ENCODE data around the gene GPR37.
A peak's percentile ranks its signal among the peaks of the same experiment; 100 is the strongest.

Gene GPR37

DNA sequence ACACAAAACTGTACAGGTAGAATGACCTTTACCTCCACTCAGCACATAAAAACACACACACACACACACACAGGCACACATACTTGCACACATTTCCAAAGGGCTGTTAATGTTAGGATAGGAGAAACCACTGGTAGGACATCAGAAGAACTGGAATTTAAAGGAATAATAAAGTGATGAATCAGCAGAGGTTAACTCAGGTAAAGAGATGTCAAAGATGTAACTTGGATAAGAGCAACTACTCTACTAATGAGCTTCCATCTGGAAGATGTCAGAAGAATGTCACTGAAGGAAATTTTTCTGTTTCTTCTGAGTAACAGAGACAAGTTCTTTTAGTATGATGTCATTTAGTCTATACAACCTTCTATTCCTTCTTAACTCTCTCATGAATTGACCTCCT is 26.4 kb upstream of the GPR37 start:
- Histone ChIP-seq H3K18ac (ENCODE audit: low read length) (no peak overlapping the region), H2AK5ac (ENCODE audit: low read depth, low read length) (no peak overlapping the region), H3K36me3 (replicated peaks in 1 of 2; ENCODE audit: control insufficient read depth in 2 of 2, insufficient read depth in 2 of 2, low read length in 2 of 2) (no peaks in the 10 kb centered on the region), H2BK120ac (ENCODE audit: low read depth, low read length) (no peak overlapping the region), H3K79me1 (ENCODE audit: low read depth, low read length) (no peaks in the 10 kb centered on the region), H2BK15ac (ENCODE audit: low read length) (no peak overlapping the region), H3K4me1 (ENCODE audit: control insufficient read depth in 2 of 2, insufficient read depth in 1 of 2, low read depth in 1 of 2, low read length in 2 of 2) (no peaks in the 10 kb centered on the region), H4K8ac (ENCODE audit: low read depth, low read length) (no peak overlapping the region), H2AFZ (ENCODE audit: low read length) (no peak overlapping the region), H4K91ac (ENCODE audit: low read depth, low read length, poor library complexity) (no peak overlapping the region), H3K4ac (ENCODE audit: low read length) (no peak overlapping the region), H3K4me3 (ENCODE audit: low read length in 2 of 2) (no peak overlapping the region), H3K9me3 (replicated peaks in 1 of 2; ENCODE audit: control insufficient read depth in 2 of 2, insufficient read depth in 1 of 2, low read depth in 1 of 2, low read length in 2 of 2) (no peaks in the 10 kb centered on the region), H3K14ac (ENCODE audit: low read length) (no peak overlapping the region), H3K4me2 (ENCODE audit: insufficient read depth, low read length, poor library complexity, severe bottlenecking) (no peak overlapping the region), H3K27me3 (ENCODE audit: control insufficient read depth in 3 of 3, insufficient read depth in 3 of 3, low read depth in 1 of 3, low read length in 3 of 3) (no peaks in the 10 kb centered on the region), H3K9ac (ENCODE audit: low read depth, low read length, poor library complexity) (no peak overlapping the region), H2BK5ac (ENCODE audit: low read length) (no peak overlapping the region), H3K23ac (ENCODE audit: low read depth, low read length, poor library complexity) (no peak overlapping the region), H2BK12ac (ENCODE audit: low read length) (no peak overlapping the region), H3K27ac (replicated peaks; ENCODE audit: low read length) (no peak overlapping the region)
- DNase-seq (ENCODE audit: low spot score): no peak

DNA sequence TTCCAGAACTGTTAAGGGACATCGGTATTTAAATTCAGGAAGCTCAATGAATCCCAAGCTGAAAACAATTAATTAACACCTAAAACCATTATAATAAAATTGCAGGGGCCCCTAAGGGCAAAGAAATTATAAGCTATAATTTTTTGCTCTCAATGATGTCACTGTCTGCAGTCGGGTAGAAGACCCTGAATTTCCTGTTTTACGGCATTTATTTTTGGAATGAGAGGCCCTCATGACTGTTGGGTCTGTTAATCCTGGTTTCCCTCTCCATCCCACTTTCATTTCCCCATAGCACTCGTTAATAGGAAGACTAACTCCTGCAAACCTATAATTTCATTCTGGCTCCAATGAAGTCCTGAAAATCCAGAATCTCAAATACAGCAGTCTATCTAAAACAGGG is 25.8 kb upstream of the GPR37 start:
- Histone ChIP-seq H3K9me3 (replicated peaks in 1 of 2; ENCODE audit: control insufficient read depth in 2 of 2, insufficient read depth in 1 of 2, low read depth in 1 of 2, low read length in 2 of 2) (no peaks in the 10 kb centered on the region), H3K4ac (ENCODE audit: low read length) (no peak overlapping the region), H3K4me2 (ENCODE audit: insufficient read depth, low read length, poor library complexity, severe bottlenecking) (no peak overlapping the region), H3K27me3 (ENCODE audit: control insufficient read depth in 3 of 3, insufficient read depth in 3 of 3, low read depth in 1 of 3, low read length in 3 of 3) (no peaks in the 10 kb centered on the region), H3K9ac (ENCODE audit: low read depth, low read length, poor library complexity) (no peak overlapping the region), H4K91ac (ENCODE audit: low read depth, low read length, poor library complexity) (no peak overlapping the region), H2BK120ac (ENCODE audit: low read depth, low read length) (no peak overlapping the region), H4K8ac (ENCODE audit: low read depth, low read length) (no peak overlapping the region), H3K36me3 (replicated peaks in 1 of 2; ENCODE audit: control insufficient read depth in 2 of 2, insufficient read depth in 2 of 2, low read length in 2 of 2) (no peaks in the 10 kb centered on the region), H2BK5ac (ENCODE audit: low read length) (no peak overlapping the region), H3K23ac (ENCODE audit: low read depth, low read length, poor library complexity) (no peak overlapping the region), H2BK12ac (ENCODE audit: low read length) (no peak overlapping the region), H3K4me3 (ENCODE audit: low read length in 2 of 2) (no peak overlapping the region), H3K18ac (ENCODE audit: low read length) (no peak overlapping the region), H3K27ac (replicated peaks; ENCODE audit: low read length) (no peak overlapping the region), H2AK5ac (ENCODE audit: low read depth, low read length) (no peak overlapping the region), H2BK15ac (ENCODE audit: low read length) (no peak overlapping the region), H3K4me1 (ENCODE audit: control insufficient read depth in 2 of 2, insufficient read depth in 1 of 2, low read depth in 1 of 2, low read length in 2 of 2) (no peaks in the 10 kb centered on the region), H2AFZ (ENCODE audit: low read length) (no peak overlapping the region), H3K14ac (ENCODE audit: low read length) (no peak overlapping the region), H3K79me1 (ENCODE audit: low read depth, low read length) (no peaks in the 10 kb centered on the region)
- WGBS, 2 donors (ENCODE audit: extremely low coverage in 2 of 2, insufficient read length in 2 of 2, insufficient replicate concordance in 1 of 2): no CpG with 5 or more reads among the region's 4 CpGs
- DNase-seq (ENCODE audit: low spot score): no peak

DNA sequence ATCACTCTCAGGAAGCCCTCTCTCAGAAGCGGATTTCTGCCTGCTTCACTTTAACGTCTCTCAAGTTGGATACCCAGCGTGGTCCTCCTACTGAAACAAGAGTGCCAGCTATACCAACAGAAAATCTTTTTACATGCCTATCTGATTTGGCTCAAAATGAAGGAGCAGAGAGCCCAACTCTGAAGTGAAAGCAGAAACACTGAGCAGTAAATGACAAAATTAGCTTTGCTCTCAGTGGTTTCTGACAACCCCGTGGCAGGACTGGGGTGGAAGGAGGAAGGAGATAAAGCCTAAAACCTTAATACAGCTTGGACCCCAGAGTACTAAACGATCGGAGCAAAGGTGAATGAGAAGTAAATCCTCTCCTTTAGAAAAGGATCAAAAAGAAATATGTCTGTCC is 25.1 kb upstream of the GPR37 start:
- no peak for DNase-seq (ENCODE audit: low spot score)

DNA sequence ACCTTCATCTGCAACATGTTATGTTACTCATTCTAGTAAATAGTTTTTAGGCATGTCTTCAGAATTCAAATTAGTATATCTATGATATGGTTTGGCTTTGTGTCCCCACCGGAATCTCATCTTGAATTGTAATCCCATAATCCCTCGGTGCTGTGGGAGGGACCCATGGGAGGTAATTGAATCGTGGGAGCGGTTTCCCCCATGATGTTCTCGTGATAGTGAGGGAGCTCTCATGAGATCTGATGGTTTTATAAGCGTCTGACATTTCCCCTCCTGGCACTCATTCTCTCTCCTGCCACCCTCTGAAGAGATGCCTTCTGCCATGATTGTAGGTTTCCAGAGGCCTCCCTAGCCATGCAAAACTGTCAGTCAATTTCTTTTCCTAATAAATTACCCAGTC is 20.4 kb upstream of the GPR37 start:
- Histone ChIP-seq H4K8ac (ENCODE audit: low read depth, low read length) (no peak overlapping the region), H3K9me3 (replicated peaks in 1 of 2; ENCODE audit: control insufficient read depth in 2 of 2, insufficient read depth in 1 of 2, low read depth in 1 of 2, low read length in 2 of 2) (no peaks in the 10 kb centered on the region), H3K23ac (ENCODE audit: low read depth, low read length, poor library complexity) (no peak overlapping the region), H2BK120ac (ENCODE audit: low read depth, low read length) (no peak overlapping the region), H3K4ac (ENCODE audit: low read length) (no peak overlapping the region), H3K18ac (ENCODE audit: low read length) (no peak overlapping the region), H2AFZ (ENCODE audit: low read length) (no peak overlapping the region), H3K79me1 (ENCODE audit: low read depth, low read length) (no peaks in the 10 kb centered on the region), H3K14ac (ENCODE audit: low read length) (no peak overlapping the region), H2AK5ac (ENCODE audit: low read depth, low read length) (no peak overlapping the region), H2BK15ac (ENCODE audit: low read length) (no peak overlapping the region), H3K9ac (ENCODE audit: low read depth, low read length, poor library complexity) (no peak overlapping the region), H3K36me3 (replicated peaks in 1 of 2; ENCODE audit: control insufficient read depth in 2 of 2, insufficient read depth in 2 of 2, low read length in 2 of 2) (no peaks in the 10 kb centered on the region), H3K27me3 (ENCODE audit: control insufficient read depth in 3 of 3, insufficient read depth in 3 of 3, low read depth in 1 of 3, low read length in 3 of 3) (no peaks in the 10 kb centered on the region), H2BK12ac (ENCODE audit: low read length) (no peak overlapping the region), H3K4me1 (ENCODE audit: control insufficient read depth in 2 of 2, insufficient read depth in 1 of 2, low read depth in 1 of 2, low read length in 2 of 2) (peaks cover 3 to 4% of the 10 kb centered on the region in 2 donors), H3K4me2 (ENCODE audit: insufficient read depth, low read length, poor library complexity, severe bottlenecking) (no peak overlapping the region), H3K27ac (replicated peaks; ENCODE audit: low read length) (no peak overlapping the region), H2BK5ac (ENCODE audit: low read length) (no peak overlapping the region), H3K4me3 (ENCODE audit: low read length in 2 of 2) (no peak overlapping the region), H4K91ac (ENCODE audit: low read depth, low read length, poor library complexity) (no peak overlapping the region)
- no peak for DNase-seq (ENCODE audit: low spot score)
- WGBS, 2 donors (ENCODE audit: extremely low coverage in 2 of 2, insufficient read length in 2 of 2, insufficient replicate concordance in 1 of 2): no CpG with 5 or more reads among the region's 6 CpGs

More for the DNA sequence above, 25.1 kb upstream of the GPR37 start:
- Histone ChIP-seq H3K18ac (ENCODE audit: low read length) (no peak overlapping the region), H3K14ac (ENCODE audit: low read length) (no peak overlapping the region), H3K23ac (ENCODE audit: low read depth, low read length, poor library complexity) (no peak overlapping the region), H2BK120ac (ENCODE audit: low read depth, low read length) (no peak overlapping the region), H3K4me2 (ENCODE audit: insufficient read depth, low read length, poor library complexity, severe bottlenecking) (no peak overlapping the region), H2BK15ac (ENCODE audit: low read length) (no peak overlapping the region), H2BK5ac (ENCODE audit: low read length) (no peak overlapping the region), H4K8ac (ENCODE audit: low read depth, low read length) (no peak overlapping the region), H3K9ac (ENCODE audit: low read depth, low read length, poor library complexity) (no peak overlapping the region), H3K4ac (ENCODE audit: low read length) (no peak overlapping the region), H3K27me3 (ENCODE audit: control insufficient read depth in 3 of 3, insufficient read depth in 3 of 3, low read depth in 1 of 3, low read length in 3 of 3) (no peaks in the 10 kb centered on the region), H3K9me3 (replicated peaks in 1 of 2; ENCODE audit: control insufficient read depth in 2 of 2, insufficient read depth in 1 of 2, low read depth in 1 of 2, low read length in 2 of 2) (no peaks in the 10 kb centered on the region), H4K91ac (ENCODE audit: low read depth, low read length, poor library complexity) (no peak overlapping the region), H3K27ac (replicated peaks; ENCODE audit: low read length) (no peak overlapping the region), H2AFZ (ENCODE audit: low read length) (peak overlapping the region; percentile 43), H3K36me3 (replicated peaks in 1 of 2; ENCODE audit: control insufficient read depth in 2 of 2, insufficient read depth in 2 of 2, low read length in 2 of 2) (no peaks in the 10 kb centered on the region), H2BK12ac (ENCODE audit: low read length) (no peak overlapping the region), H3K4me3 (ENCODE audit: low read length in 2 of 2) (no peak overlapping the region), H3K4me1 (ENCODE audit: control insufficient read depth in 2 of 2, insufficient read depth in 1 of 2, low read depth in 1 of 2, low read length in 2 of 2) (no peaks in the 10 kb centered on the region), H3K79me1 (ENCODE audit: low read depth, low read length) (no peaks in the 10 kb centered on the region), H2AK5ac (ENCODE audit: low read depth, low read length) (no peak overlapping the region)
- no CpG with 5 or more reads among the region's 6 CpGs for WGBS, 2 donors (ENCODE audit: extremely low coverage in 2 of 2, insufficient read length in 2 of 2, insufficient replicate concordance in 1 of 2)
